Right atrium auricular region (tissue), 2 donors: ENCODE measurements around the gene LCE1E. TPM values are rescaled to one million over a fixed set of nuclear protein-coding genes. Genes with fewer than 3 reads are reported as not detected.

ENCODE experiments used
- total RNA-seq, 2 donors: library from RNA; depleted of rRNA; stranded (reverse); fragments of >200 nt; gene quantifications; one replicate each; pipeline ENCODE4 v1.1.0, GENCODE V29; 2016

Gene LCE1E
- total RNA-seq, 2 donors from 2014 or later, result not detected

Other genes starting within 250 kb of the LCE1E start
- not detected for gene LCE3E, start 219.5 kb upstream of the LCE1E start, total RNA-seq
- not detected for gene LCE3D, start 205.7 kb upstream of the LCE1E start, total RNA-seq
- gene LCE3C, start 186.0 kb upstream of the LCE1E start, total RNA-seq, result not detected
- gene LCE3B, start 172.4 kb upstream of the LCE1E start, total RNA-seq, result not detected
- not detected for gene LCE3A, start 163.2 kb upstream of the LCE1E start, total RNA-seq
- gene LCE2D, start 122.9 kb upstream of the LCE1E start, total RNA-seq, result not detected
- gene LCE2C, start 111.0 kb upstream of the LCE1E start, total RNA-seq, result not detected
- not detected for gene LCE2B, start 100.1 kb upstream of the LCE1E start, total RNA-seq
- gene LCE2A, start 87.9 kb upstream of the LCE1E start, total RNA-seq, result not detected
- gene LCE4A, start 78.1 kb upstream of the LCE1E start, total RNA-seq, result not detected
- not detected for gene KPRP, start 28.2 kb upstream of the LCE1E start, total RNA-seq
- gene LCE1F, start 11.1 kb upstream of the LCE1E start, total RNA-seq, result not detected
- not detected for gene LCE1D, start 10.5 kb downstream of the LCE1E start, total RNA-seq
- not detected for gene LCE1C, start 20.4 kb downstream of the LCE1E start, total RNA-seq
- not detected for gene LCE1B, start 25.7 kb downstream of the LCE1E start, total RNA-seq
- not detected for gene LCE1A, start 41.2 kb downstream of the LCE1E start, total RNA-seq
- gene LCE6A, start 56.6 kb downstream of the LCE1E start, total RNA-seq, result not detected
- gene LCE7A, start 73.7 kb downstream of the LCE1E start, total RNA-seq, result not detected
- gene SMCP, start 92.1 kb downstream of the LCE1E start, total RNA-seq, result not detected
- not detected for gene IVL, start 122.3 kb downstream of the LCE1E start, total RNA-seq
- not detected for gene SPRR5, start 160.9 kb downstream of the LCE1E start, total RNA-seq
- gene SPRR4, start 184.4 kb downstream of the LCE1E start, total RNA-seq, result not detected
- not detected for gene SPRR1A, start 197.8 kb downstream of the LCE1E start, total RNA-seq
- gene SPRR3, start 215.5 kb downstream of the LCE1E start, total RNA-seq, result not detected
- not detected for gene SPRR1B, start 244.9 kb downstream of the LCE1E start, total RNA-seq